GM18868 (cell line): ENCODE measurements around the gene MED10.
A peak's percentile ranks its signal among the peaks of the same experiment; 100 is the strongest.

ENCODE experiments used
- ATAC-seq: cut with Tn5 transposase; IDR thresholded peaks from one replicate; pipeline ENCODE4 v1.9.1; 2021; ENCODE audit warnings: mild to moderate bottlenecking, moderate library complexity; ENCODE audit not compliant: unreplicated experiment

Gene MED10

GRCh38 chr5:6377905-6378765 is at the start of gene MED10:
Gene MED10, minus strand, starts transcription at chr5:6378547. Its CDS starts 64 bp downstream, at chr5:6378483.
- ATAC-seq, result peak; percentile 99

- no peak for ATAC-seq
Observed at GRCh38 chr5:6427694-6428093, 49.3 kb upstream of the MED10 start.

- ATAC-seq, result no peak
Observed at GRCh38 chr5:6424700-6425099, 46.4 kb upstream of the MED10 start.

- no peak for ATAC-seq
Observed at GRCh38 chr5:6424110-6424659, 45.8 kb upstream of the MED10 start.

- no peak for ATAC-seq
Observed at GRCh38 chr5:6423327-6424109, 45.2 kb upstream of the MED10 start.

- ATAC-seq, result no peak
Observed at GRCh38 chr5:6419340-6419852, 41.0 kb upstream of the MED10 start.

GRCh38 chr5:6418679-6419276 is 40.4 kb upstream of the MED10 start:
- no peak for ATAC-seq

- ATAC-seq, result no peak
Observed at GRCh38 chr5:6417657-6418056, 39.3 kb upstream of the MED10 start.

- no peak for ATAC-seq
Observed at GRCh38 chr5:6412811-6413210, 34.5 kb upstream of the MED10 start.

- ATAC-seq, result no peak
Observed at GRCh38 chr5:6411141-6411540, 32.8 kb upstream of the MED10 start.

- no peak for ATAC-seq
Observed at GRCh38 chr5:6410421-6410820, 32.1 kb upstream of the MED10 start.

- no peak for ATAC-seq
Observed at GRCh38 chr5:6408627-6409446, 30.5 kb upstream of the MED10 start.

- ATAC-seq, result no peak
Observed at GRCh38 chr5:6408260-6408596, 29.9 kb upstream of the MED10 start.

GRCh38 chr5:6407558-6408259 is 29.4 kb upstream of the MED10 start:
- ATAC-seq, result no peak

GRCh38 chr5:6405591-6405990 is 27.2 kb upstream of the MED10 start:
- no peak for ATAC-seq

GRCh38 chr5:6404129-6404528 is 25.8 kb upstream of the MED10 start:
- ATAC-seq, result peak; percentile 80

- ATAC-seq, result no peak
Observed at GRCh38 chr5:6403416-6403815, 25.1 kb upstream of the MED10 start.

- peak; percentile 73 for ATAC-seq
Observed at GRCh38 chr5:6402939-6403338, 24.6 kb upstream of the MED10 start.

- no peak for ATAC-seq
Observed at GRCh38 chr5:6401410-6401809, 23.1 kb upstream of the MED10 start.
